ENCODE measurements around the gene ZNRD2. TPM values are rescaled to one million over a fixed set of nuclear protein-coding genes. Genes with fewer than 3 reads are reported as not detected.

Gene ZNRD2
- total and polyA plus RNA-seq, 10 of the 15 experiments (the other 5 are each of a cell fraction or from before 2014, with no cell fraction given): 7.9 to 111 (median 55.4) TPM

GRCh38 chr11:65554842-65555430, 15.3 kb upstream of the ZNRD2 start (continued):
- TF ChIP-seq ZBTB11 (CRISPR knock-in tag; IDR thresholded peaks at IDR 0.05) (no peak), ZNF592 (IDR thresholded peaks at IDR 0.05) (no peak), REST (IDR thresholded peaks at IDR 0.05; ENCODE audit: low read depth, low read length) (no peak)
